Prostate gland (tissue), 2 donors: ENCODE measurements around the gene GPBP1.

Experiments
- CTCF ChIP-seq, 4 experiments: fragments of 200-600 bp in 2 of 4; fragments of 450-650 bp in 2 of 4; sonication (generic) in 2 of 4; IDR thresholded peaks; 1 replicate in 3 of 4; 2 replicates in 1 of 4; pipeline ENCODE4 v1.5.1; 2016 to 2019; ENCODE audit warnings: antibody characterized with exemption in 4 of 4, mild to moderate bottlenecking in 2 of 4, moderate library complexity in 2 of 4
- POLR2A ChIP-seq: fragments of 450-650 bp; IDR thresholded peaks from one replicate; pipeline ENCODE4 v1.6.1; 2016; ENCODE audit warnings: antibody characterized with exemption, mild to moderate bottlenecking

GRCh38 chr5:57219386-57219785 is 45.5 kb downstream of the GPBP1 start:
- no peak for TF ChIP-seq POLR2A
- no peak for TF ChIP-seq CTCF (IDR thresholded peaks at IDR 0.05)
